ENCODE measurements around the gene RAB11FIP4. TPM values are rescaled to one million over a fixed set of nuclear protein-coding genes. Genes with fewer than 3 reads are reported as not detected.

RAB11FIP4 gene
- total and polyA plus RNA-seq, 4 donors, result 1.5 to 16.0 (median 3.3) TPM

DNA sequence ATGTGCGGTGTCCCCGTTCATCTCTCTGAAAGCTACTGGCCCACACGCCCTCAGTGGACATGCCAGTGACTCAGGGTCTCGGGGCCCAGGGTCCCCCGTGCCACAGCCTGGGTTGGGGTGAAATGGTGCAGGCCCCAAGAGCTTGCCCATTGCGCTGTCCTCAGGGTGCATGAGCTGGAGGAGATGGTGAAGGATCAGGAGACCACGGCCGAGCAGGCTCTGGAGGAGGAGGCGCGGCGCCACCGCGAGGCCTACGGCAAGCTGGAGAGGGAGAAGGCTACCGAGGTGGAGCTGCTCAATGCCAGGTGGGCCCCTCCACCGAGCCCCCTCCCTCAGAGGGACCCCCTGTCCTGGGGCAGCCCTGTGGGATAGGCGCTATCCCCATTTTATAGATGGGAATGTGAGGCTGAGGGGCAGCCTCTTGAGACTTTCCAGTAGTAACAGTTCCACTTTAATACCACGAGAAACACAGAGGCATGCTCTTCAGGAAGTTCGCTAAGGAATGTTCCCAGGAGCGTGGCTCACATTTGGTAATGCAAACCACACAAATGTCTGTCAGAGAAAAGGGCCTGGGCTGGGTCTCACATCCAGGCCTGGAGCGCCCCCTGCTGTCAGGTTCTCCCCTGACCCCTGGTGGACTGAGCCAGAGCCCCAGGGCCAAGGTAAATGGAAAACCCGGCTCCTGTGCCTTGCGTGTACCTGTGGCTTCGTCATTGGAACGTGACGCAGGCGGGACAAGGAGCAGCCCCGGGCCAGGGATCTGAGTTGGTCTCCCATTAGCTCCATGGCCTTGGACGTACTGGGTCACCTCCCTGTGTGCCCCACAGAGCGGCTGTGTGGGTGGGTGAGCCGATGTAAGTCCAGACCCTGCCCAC, 133.7 kb downstream of the RAB11FIP4 start:
- Histone ChIP-seq H3K4me3 (ENCODE audit: low read depth in 1 of 3, low read length in 3 of 3) (no peak overlapping the region), H3K9me3 (ENCODE audit: control insufficient read depth in 4 of 4, low read length in 3 of 4) (no peaks in the 10 kb centered on the region), H3K4me1 (ENCODE audit: control insufficient read depth in 4 of 4, insufficient read depth in 4 of 4, low read length in 3 of 4) (peaks cover 6 to 28% (median 14%) of the 10 kb centered on the region in 4 donors), H3K9ac (ENCODE audit: low read depth in 1 of 2, low read length in 2 of 2) (no peak overlapping the region), H3K27me3 (ENCODE audit: control insufficient read depth in 4 of 4, insufficient read depth in 4 of 4, low read length in 3 of 4) (no peaks in the 10 kb centered on the region), H3K36me3 (ENCODE audit: control insufficient read depth in 4 of 4, insufficient read depth in 3 of 4, low read depth in 1 of 4, low read length in 3 of 4) (peaks cover 0 to 6% (median 0%) of the 10 kb centered on the region in 4 donors), H3K27ac (ENCODE audit: low read depth in 1 of 2, low read length in 2 of 2) (no peak overlapping the region)
- 65% methylated on average over 31 of the region's 31 CpGs for WGBS
- TF ChIP-seq YY1 (IDR thresholded peaks at IDR 0.05), result no peak
- TF ChIP-seq GABPA (IDR thresholded peaks at IDR 0.05 in 1 of 2, conservative IDR thresholded peaks at IDR 0.05 in 1 of 2), result no peak
- peak; percentile 25 to 27 for TF ChIP-seq HNF4A (conservative IDR thresholded peaks at IDR 0.05)
- no peak for TF ChIP-seq FOXA2 (IDR thresholded peaks at IDR 0.05)
- TF ChIP-seq, protein P1, sequence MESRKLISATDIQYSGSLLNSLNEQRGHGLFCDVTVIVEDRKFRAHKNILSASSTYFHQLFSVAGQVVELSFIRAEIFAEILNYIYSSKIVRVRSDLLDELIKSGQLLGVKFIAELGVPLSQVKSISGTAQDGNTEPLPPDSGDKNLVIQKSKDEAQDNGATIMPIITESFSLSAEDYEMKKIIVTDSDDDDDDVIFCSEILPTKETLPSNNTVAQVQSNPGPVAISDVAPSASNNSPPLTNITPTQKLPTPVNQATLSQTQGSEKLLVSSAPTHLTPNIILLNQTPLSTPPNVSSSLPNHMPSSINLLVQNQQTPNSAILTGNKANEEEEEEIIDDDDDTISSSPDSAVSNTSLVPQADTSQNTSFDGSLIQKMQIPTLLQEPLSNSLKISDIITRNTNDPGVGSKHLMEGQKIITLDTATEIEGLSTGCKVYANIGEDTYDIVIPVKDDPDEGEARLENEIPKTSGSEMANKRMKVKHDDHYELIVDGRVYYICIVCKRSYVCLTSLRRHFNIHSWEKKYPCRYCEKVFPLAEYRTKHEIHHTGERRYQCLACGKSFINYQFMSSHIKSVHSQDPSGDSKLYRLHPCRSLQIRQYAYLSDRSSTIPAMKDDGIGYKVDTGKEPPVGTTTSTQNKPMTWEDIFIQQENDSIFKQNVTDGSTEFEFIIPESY (IDR thresholded peaks at IDR 0.05), result no peak
- no peak for TF ChIP-seq HNF4G (IDR thresholded peaks at IDR 0.05)
- no peak for TF ChIP-seq NR2F2 (IDR thresholded peaks at IDR 0.05)
- TF ChIP-seq EGR1 (IDR thresholded peaks at IDR 0.05; ENCODE audit: low read depth in 2 of 2), result no peak
- peak; percentile 49 to 58 for TF ChIP-seq RXRA (IDR thresholded peaks at IDR 0.05)
- no peak for TF ChIP-seq JUND (IDR thresholded peaks at IDR 0.05)
- peak; percentile 99 for TF ChIP-seq RAD21 (IDR thresholded peaks at IDR 0.05)
- TF ChIP-seq SP1 (IDR thresholded peaks at IDR 0.05), result no peak
- TF ChIP-seq, protein P2, sequence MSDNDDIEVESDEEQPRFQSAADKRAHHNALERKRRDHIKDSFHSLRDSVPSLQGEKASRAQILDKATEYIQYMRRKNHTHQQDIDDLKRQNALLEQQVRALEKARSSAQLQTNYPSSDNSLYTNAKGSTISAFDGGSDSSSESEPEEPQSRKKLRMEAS (IDR thresholded peaks at IDR 0.05), result no peak
- TF ChIP-seq, protein P3, sequence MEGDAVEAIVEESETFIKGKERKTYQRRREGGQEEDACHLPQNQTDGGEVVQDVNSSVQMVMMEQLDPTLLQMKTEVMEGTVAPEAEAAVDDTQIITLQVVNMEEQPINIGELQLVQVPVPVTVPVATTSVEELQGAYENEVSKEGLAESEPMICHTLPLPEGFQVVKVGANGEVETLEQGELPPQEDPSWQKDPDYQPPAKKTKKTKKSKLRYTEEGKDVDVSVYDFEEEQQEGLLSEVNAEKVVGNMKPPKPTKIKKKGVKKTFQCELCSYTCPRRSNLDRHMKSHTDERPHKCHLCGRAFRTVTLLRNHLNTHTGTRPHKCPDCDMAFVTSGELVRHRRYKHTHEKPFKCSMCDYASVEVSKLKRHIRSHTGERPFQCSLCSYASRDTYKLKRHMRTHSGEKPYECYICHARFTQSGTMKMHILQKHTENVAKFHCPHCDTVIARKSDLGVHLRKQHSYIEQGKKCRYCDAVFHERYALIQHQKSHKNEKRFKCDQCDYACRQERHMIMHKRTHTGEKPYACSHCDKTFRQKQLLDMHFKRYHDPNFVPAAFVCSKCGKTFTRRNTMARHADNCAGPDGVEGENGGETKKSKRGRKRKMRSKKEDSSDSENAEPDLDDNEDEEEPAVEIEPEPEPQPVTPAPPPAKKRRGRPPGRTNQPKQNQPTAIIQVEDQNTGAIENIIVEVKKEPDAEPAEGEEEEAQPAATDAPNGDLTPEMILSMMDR (IDR thresholded peaks at IDR 0.05; ENCODE audit: low read depth, low read length, missing input control), result peak; percentile 96
- TF ChIP-seq TAF1 (conservative IDR thresholded peaks at IDR 0.05), result no peak
- TF ChIP-seq FOXA1 (IDR thresholded peaks at IDR 0.05), result no peak
- TF ChIP-seq, protein P4, sequence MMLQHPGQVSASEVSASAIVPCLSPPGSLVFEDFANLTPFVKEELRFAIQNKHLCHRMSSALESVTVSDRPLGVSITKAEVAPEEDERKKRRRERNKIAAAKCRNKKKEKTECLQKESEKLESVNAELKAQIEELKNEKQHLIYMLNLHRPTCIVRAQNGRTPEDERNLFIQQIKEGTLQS (IDR thresholded peaks at IDR 0.05), result no peak
- TF ChIP-seq, protein P5, sequence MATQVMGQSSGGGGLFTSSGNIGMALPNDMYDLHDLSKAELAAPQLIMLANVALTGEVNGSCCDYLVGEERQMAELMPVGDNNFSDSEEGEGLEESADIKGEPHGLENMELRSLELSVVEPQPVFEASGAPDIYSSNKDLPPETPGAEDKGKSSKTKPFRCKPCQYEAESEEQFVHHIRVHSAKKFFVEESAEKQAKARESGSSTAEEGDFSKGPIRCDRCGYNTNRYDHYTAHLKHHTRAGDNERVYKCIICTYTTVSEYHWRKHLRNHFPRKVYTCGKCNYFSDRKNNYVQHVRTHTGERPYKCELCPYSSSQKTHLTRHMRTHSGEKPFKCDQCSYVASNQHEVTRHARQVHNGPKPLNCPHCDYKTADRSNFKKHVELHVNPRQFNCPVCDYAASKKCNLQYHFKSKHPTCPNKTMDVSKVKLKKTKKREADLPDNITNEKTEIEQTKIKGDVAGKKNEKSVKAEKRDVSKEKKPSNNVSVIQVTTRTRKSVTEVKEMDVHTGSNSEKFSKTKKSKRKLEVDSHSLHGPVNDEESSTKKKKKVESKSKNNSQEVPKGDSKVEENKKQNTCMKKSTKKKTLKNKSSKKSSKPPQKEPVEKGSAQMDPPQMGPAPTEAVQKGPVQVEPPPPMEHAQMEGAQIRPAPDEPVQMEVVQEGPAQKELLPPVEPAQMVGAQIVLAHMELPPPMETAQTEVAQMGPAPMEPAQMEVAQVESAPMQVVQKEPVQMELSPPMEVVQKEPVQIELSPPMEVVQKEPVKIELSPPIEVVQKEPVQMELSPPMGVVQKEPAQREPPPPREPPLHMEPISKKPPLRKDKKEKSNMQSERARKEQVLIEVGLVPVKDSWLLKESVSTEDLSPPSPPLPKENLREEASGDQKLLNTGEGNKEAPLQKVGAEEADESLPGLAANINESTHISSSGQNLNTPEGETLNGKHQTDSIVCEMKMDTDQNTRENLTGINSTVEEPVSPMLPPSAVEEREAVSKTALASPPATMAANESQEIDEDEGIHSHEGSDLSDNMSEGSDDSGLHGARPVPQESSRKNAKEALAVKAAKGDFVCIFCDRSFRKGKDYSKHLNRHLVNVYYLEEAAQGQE (IDR thresholded peaks at IDR 0.05), result peak; percentile 12
- peak; percentile 90 for DNase-seq (ENCODE audit: low spot score)

Measured in liver (tissue), 9 donors.